BE2C (cell line): ENCODE data around the gene STARD4. TPM values are rescaled to one million over a fixed set of nuclear protein-coding genes. Genes with fewer than 3 reads are reported as not detected.

ENCODE experiments used
- DNase-seq: peaks from one replicate; pipeline ENCODE4 v3.0.0-alpha.2; 2020
- H3K27me3 ChIP-seq: fragments of 250-450 bp; sonication (Bioruptor Pico); 2 replicates; pipeline ENCODE4 v1.5.1; 2020; ENCODE audit warnings: mild to moderate bottlenecking
- H3K36me3 ChIP-seq: fragments of 250-450 bp; sonication (Bioruptor Pico); 2 replicates; pipeline ENCODE4 v1.5.1; 2020; ENCODE audit warnings: mild to moderate bottlenecking
- H3K4me1 ChIP-seq: fragments of 250-450 bp; sonication (Bioruptor Pico); 2 replicates; pipeline ENCODE4 v1.5.1; 2020
- H3K4me3 ChIP-seq: 2 replicates; pipeline ENCODE4 v1.5.1; 2011; ENCODE audit warnings: low read depth, low read length
- H3K9me3 ChIP-seq: fragments of 250-450 bp; sonication (Bioruptor Pico); 2 replicates; pipeline ENCODE4 v1.5.1; 2020
- polyA plus RNA-seq: library from polyadenylated mRNA; unstranded; fragments of >200 nt; gene quantifications from one replicate; pipeline ENCODE4 v1.2.1, GENCODE V29; 2012; ENCODE audit warnings: low read depth, missing spikeins; ENCODE audit not compliant: insufficient read length, insufficient read depth
- TF ChIP-seq, protein P1 (sequence below): IDR thresholded peaks from 2 replicates; pipeline ENCODE4 v1.5.1; 2012; ENCODE audit warnings: mild to moderate bottlenecking, low read depth, low read length

Gene STARD4, protein sequence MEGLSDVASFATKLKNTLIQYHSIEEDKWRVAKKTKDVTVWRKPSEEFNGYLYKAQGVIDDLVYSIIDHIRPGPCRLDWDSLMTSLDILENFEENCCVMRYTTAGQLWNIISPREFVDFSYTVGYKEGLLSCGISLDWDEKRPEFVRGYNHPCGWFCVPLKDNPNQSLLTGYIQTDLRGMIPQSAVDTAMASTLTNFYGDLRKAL
- 41.1 TPM for polyA plus RNA-seq

DNA sequence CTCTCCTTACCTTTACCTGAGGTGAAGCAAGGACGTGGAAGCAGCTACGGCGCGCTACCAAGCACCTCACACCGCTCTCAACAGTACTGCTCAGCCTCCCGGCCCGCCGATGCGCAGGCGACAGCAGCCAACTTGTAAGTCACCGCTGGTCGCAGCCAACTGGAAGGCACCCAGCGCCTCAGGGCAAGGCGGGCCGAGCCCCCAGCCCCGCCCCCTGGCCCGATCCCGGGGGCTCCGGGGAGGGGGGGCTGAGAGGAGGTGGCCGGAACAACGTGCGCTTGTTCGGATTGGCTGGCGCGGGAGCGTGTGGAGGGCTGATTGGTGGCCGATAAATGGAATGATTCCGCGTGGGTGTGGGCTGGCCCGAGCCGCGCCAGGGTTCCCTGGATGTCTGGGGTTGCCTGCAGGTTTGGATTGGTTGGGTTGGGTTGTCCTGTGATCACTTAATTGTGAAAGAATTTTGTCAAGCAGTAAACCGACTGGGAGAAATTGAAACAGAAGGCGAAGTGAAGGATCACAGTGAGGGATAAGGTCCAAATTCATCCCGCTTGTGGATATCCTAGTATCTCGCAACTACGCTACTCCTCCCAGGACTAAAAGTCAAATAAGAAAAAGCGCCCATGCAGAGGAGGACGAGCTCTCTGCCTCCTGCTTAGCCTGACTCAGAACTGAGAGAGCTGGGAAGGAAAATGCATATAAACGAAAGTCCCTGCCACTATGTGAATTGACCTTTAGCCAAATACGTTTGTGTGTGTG, at the start of gene STARD4:
Gene STARD4 (minus strand): TSS at position 161 of the 756 bp plus-strand sequence. CDS start 5,102 bp downstream, outside the sequence.
- Histone ChIP-seq H3K36me3 (no peaks in the 10 kb centered on the region; the same call in none of the 2 replicates), H3K27me3 (no peaks in the 10 kb centered on the region), H3K4me1 (peaks cover 8% of the 10 kb centered on the region), H3K4me3 (peak within 1 kb of the TSS; percentile 88), H3K9me3 (no peaks in the 10 kb centered on the region)
- peak; percentile 98 for DNase-seq
- TF ChIP-seq, protein P1, sequence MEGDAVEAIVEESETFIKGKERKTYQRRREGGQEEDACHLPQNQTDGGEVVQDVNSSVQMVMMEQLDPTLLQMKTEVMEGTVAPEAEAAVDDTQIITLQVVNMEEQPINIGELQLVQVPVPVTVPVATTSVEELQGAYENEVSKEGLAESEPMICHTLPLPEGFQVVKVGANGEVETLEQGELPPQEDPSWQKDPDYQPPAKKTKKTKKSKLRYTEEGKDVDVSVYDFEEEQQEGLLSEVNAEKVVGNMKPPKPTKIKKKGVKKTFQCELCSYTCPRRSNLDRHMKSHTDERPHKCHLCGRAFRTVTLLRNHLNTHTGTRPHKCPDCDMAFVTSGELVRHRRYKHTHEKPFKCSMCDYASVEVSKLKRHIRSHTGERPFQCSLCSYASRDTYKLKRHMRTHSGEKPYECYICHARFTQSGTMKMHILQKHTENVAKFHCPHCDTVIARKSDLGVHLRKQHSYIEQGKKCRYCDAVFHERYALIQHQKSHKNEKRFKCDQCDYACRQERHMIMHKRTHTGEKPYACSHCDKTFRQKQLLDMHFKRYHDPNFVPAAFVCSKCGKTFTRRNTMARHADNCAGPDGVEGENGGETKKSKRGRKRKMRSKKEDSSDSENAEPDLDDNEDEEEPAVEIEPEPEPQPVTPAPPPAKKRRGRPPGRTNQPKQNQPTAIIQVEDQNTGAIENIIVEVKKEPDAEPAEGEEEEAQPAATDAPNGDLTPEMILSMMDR: no peak

DNA sequence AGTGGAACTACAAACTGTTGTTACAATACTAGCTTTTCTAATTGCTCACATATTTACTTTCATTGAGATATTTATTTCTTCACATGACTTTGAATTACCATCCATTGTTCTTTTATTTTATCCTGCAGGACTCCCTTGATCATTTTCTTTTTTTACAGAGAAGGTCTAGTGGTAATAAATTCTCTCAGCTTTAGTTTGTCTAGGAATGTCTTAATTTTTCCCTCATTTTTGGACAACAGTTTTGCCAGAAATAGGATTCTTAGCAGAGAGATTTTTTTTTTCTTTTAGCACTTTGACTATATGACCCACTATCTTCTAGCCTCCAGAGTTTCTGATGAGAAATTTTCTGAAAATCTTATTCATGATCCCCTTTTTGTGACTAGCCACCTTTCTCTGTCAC, 47.3 kb upstream of the STARD4 start:
- Histone ChIP-seq H3K4me1 (peaks cover 8% of the 10 kb centered on the region), H3K27me3 (no peaks in the 10 kb centered on the region), H3K9me3 (no peaks in the 10 kb centered on the region), H3K36me3 (no peaks in the 10 kb centered on the region), H3K4me3 (no peak overlapping the region)
- TF ChIP-seq, protein P1: no peak
- DNase-seq: no peak

DNA sequence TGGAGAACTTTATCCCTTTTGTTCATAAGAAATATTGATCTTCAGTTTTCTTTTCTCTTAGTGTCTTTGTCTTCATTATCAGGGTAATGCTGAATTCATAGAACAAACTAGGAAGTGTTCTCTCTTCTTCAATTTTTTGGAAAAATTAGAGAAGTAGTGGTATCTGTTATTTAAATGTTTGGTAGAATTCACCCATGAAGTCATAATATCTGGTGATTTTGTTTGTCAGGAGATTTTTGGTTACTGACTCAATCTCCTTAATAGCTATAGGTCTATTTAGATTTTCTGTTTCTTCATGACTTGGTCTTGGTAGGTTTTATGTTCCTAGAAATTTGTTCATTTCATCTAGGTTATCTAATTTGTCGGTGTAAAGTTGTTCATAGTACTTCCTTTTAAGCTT, 45.4 kb upstream of the STARD4 start:
- Histone ChIP-seq H3K9me3 (no peaks in the 10 kb centered on the region), H3K4me1 (no peaks in the 10 kb centered on the region), H3K4me3 (no peak overlapping the region), H3K27me3 (no peaks in the 10 kb centered on the region), H3K36me3 (no peaks in the 10 kb centered on the region)
- DNase-seq: no peak
- TF ChIP-seq, protein P1: no peak

DNA sequence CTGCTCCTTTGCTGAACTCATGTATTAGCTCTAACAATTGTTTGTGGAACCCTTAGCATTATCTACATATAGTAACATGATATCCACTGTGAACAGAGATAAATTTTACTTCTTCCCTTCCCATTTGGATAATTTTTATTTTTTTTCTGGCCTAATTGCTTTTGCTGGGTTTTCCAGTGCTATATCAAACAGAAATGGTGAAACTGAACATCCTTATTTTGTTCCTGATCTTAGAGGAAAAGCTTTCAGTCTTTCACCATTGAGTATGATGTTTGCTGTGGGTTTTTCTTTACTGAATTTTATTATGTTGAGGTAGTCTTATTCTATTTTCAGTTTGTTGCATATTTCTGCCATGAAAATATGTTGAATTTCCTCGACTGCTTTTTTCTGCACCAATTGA, 44.8 kb upstream of the STARD4 start:
- no peak for DNase-seq
- Histone ChIP-seq H3K27me3 (no peaks in the 10 kb centered on the region), H3K4me3 (no peak overlapping the region), H3K36me3 (no peaks in the 10 kb centered on the region), H3K9me3 (no peaks in the 10 kb centered on the region), H3K4me1 (no peaks in the 10 kb centered on the region)
- TF ChIP-seq, protein P1: no peak

DNA sequence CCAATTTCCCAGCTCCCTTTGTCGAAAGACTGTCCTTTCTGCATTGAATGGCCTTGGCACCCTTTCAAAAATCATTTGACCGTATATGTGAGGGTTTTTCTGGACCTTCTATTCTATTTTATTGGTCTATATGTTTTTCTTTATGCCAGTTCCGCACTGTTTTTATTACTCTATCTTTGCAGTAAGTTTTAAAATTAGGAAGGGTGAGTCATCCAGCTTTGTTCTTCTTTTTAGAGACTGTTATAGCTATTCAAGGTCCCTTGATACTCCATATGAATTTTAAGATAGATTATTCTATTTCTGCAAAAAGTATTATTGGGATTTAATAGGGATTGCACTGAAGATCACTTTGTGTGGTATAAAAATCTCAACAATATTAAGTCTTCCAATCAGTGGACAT, 44.2 kb upstream of the STARD4 start:
- Histone ChIP-seq H3K9me3 (no peaks in the 10 kb centered on the region), H3K36me3 (no peaks in the 10 kb centered on the region), H3K4me3 (no peak overlapping the region), H3K4me1 (no peaks in the 10 kb centered on the region), H3K27me3 (no peaks in the 10 kb centered on the region)
- TF ChIP-seq, protein P1: no peak
- no peak for DNase-seq

DNA sequence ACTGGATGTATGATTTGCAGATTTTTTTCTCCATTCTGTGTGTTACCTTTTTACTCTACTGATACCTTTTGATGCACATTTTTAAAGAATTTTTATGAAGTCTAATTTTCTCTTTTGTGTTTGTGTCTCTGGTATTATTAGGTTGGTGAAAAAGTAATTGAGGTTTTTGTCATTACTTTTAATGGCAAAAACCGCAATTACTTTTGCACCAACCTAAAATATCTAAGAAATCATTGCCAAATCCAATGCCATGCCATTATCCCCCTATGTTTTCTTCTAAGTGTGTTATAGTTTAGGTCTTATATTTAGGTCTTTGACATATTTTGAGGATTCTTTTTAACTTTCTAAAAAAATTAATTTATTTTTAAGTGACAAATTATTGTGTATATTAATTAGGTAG, 43.4 kb upstream of the STARD4 start:
- DNase-seq: no peak
- H3K4me3 ChIP-seq: no peak overlapping the region
- H3K4me1 ChIP-seq: peaks cover 4% of the 10 kb centered on the region
- H3K36me3 ChIP-seq: no peaks in the 10 kb centered on the region
- H3K9me3 ChIP-seq: no peaks in the 10 kb centered on the region
- TF ChIP-seq, protein P1: no peak
- no peaks in the 10 kb centered on the region for H3K27me3 ChIP-seq
